ENCODE measurements around the gene AMPH.
A peak's percentile ranks its signal among the peaks of the same experiment; 100 is the strongest.

The AMPH gene

DNA sequence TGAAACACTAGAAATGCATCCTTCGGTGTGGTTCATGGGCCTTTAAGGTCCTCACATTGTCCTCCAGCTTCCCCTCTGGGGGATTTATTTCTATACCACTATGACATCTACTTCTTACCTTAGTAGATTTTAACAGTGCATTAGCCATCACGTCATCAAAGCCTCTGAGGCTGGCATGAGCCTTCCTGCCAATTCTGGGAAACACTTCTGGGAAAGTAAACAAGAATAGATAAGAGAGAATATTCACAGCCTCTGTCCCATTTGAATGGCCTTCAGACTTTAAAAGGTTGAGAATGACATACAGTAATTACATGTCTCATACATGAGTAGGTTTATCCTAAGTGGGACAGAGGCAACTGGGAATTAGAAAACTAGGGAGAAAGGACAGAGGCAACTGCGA lies 89.7 kb downstream of the AMPH start:
- no peak for DNase-seq

DNA sequence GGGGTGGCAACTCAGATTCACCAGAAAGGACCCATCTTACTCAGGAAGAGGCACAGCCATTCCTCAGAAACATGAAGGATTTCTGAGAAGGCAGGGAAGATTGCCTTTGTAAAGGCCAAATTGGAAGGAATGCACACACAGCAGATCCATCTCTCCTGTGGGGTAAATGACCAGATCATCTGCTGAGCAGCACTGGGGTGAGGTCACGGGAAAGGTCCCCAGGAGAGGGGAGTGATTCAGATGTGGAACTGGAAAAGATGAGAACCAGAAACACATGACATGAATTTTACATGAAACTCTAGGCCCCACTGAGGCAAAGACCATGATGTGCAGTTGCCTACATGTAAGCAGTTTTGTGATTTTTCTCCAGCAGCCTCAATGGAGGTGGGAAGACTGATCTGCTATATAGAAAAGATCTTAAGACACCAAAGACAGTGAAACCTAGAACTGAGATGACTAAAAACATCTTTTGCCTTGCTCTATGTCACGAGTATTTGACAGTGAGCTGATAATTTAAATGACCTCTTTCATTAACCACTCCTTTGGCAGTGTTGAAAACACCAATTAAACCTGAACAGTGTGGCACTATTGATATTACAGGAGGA lies 91.6 kb downstream of the AMPH start:
- no peak for DNase-seq

DNA sequence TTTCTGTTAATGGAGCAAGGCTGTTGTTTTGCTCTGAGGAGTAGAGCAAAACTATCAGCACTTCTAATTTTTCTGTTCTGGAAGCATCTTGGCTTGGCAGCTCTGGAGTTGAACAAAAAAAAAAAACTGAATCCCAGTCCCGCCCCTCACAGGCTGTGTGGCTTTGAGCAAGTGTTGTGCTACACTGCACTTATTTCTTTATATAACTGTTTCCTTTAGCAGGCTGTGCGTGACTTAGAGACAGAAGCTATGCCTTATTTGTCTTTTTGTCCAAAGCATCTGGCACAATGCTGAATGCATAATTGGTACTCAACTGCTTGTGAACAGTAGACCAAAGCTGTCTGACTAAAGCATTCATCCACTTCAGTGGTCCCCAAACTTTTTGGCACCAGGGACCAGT lies 96.1 kb downstream of the AMPH start:
- DNase-seq: no peak

DNA sequence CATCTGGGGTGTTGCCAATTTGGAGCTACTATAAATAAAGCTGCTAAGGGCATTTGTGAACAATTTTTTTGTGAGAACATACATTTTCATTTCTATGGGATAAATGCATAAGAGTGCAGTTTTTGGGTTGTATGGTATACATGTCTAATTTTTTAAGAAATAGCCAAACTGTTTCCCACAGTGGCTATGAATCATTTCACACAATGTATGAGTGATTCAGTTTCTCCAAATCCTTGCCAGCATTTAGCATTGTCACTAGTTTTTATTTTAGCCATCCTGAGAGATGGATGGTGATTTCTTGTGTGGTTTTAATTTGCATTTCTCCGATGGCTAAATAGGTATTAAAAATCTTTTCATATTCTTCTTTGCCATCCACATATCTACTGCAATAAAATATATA lies 105.3 kb downstream of the AMPH start:
- no peak for DNase-seq

DNA sequence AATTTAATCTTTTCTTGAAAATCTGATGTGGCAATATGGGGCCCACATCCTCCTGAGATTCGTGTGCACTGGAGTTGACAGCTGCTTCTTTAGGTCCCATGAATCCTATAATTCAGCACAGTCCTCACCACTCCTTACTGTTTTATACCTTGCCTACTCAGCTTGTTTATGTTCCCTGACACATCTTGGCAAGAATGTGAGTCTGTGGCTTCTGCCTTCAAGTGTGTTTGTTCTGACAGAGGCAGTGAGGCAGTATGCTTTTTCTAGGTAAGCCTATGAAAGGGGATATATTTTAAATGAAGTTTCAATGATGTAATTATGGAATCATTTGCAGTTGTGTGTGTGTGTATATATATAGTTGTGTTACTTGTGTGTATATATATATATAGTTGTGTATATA lies 106.4 kb downstream of the AMPH start:
- no peak for DNase-seq

DNA sequence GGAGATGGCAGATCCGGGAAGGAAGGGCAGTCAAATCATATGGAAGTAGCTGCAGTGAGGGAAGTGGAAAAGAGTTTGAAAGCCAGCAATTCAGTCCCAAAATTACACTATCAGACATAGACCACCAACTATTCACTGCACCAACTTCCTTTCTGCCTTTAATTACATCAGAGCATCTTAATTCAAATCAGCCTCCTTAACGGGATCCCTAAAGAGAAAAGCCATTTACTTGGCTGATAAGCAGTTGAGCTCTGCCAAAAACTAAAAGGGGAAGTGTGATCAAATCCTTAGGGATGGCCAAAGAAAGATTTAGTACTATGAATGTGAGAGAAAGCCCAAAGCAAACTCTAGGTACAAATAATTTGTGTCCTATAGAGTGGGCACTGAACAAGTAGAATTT lies 110.4 kb downstream of the AMPH start:
- DNase-seq: no peak

DNA sequence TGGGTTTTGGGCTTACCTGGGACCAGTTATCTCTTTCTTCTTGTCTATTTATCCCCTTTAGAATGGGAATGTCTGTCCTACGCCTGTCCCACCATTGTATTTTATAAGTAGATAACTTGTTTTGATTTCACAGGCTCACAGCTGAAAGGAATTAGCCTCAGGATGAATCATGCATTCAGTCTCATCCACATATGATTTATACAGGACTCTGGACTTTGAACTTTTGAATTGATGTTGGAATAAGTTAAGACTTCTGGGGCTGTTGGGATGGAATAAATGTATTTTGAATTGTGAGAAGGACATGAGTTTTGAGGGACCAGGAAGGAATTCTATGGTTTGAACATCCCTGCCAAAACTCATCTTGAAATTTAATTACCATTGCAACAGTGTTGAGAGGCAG lies 112.6 kb downstream of the AMPH start:
- no peak for DNase-seq

DNA sequence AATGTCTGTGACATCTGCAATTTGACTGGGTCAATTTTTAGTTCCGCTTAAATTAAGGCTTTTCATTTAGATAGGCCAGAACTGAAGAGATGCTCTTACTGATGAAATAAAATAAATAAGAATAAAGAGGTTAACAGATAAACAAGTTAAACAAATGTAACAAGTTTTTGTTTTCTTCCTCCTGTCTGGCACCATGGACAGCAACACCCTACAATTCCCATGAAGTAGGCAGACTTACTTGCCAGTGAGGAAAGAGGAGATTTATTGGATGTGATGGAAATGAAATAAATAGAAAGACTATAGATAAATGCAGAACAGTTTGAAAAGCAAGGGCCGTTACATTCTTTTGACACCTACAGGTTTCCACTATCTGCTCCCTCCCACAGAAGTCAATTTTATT lies 118.5 kb downstream of the AMPH start:
- no peak for DNase-seq

DNA sequence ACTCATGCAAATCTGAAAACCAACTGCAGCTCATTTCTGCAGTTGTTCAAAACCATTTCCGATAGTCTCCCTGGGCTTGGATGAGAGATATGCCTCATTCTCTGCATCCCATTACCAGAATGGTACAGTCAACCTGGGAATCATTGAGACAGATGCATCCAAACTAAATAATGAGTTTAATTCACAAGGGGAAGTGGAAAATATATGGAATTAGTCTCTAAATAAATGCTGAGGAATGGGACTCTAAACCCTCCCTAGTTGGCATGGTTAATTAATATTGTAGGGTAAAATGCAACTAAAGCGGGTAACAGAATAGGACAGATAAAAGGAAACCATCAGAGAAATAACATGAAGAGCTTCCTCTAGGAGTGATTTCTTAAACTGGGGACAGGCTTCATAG lies 118.9 kb downstream of the AMPH start:
- no peak for DNase-seq

DNA sequence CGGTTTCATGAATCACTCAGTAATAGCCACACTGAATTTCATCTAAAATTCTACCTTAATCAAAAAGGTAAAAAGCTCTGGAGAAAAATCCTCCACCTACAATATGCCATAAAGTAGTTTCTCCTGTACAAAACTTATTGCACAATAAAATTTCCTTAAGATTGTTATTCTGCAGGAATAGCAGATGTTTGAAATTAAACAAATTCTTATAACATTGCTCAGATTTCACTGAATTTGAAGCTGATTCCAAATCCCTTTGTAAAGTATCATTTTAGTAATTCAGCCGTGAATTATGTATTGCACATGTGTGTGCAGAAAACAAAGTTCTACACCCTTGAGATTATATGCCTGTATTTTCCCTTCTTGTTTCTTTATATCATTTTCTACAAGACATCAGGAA lies 123.8 kb downstream of the AMPH start:
- no peak for DNase-seq

DNA sequence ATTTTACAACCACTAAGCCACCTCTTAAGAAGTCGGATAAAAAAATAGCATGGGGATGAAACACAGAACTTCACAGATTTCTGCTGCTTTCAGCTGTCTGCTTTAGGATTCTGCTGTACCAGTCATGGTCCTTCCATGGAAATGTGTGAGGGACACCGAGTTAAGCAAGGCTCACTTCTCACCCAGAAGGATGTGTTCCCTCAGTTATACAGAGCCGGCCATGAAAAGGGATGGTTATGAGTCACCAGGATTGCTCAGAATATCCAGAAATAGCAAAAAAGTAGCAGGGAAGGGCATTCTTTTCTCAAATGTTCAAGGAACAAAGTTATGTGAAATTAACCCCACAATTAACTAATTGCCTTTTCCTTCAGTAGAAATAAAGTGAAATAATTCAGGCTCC lies 124.4 kb downstream of the AMPH start:
- no peak for DNase-seq

DNA sequence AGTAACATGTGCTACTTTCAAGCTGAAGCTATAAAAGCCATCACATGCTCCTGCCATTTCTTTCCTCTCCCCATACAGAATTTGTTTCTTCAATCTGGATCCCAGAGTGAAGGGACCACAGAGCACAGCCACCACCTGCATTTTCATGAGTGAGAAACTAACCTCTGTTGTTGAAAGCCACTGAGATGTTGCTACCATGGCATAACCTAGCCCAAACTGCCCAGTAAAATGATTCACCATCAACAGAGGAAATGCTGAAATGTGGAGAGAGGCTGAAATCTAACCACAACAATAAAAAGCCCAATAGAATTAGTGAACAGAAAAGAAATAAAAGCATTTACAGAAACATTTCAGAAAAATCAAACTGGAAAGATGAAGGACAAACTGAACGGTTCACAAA lies 125.2 kb downstream of the AMPH start:
- DNase-seq: no peak

DNA sequence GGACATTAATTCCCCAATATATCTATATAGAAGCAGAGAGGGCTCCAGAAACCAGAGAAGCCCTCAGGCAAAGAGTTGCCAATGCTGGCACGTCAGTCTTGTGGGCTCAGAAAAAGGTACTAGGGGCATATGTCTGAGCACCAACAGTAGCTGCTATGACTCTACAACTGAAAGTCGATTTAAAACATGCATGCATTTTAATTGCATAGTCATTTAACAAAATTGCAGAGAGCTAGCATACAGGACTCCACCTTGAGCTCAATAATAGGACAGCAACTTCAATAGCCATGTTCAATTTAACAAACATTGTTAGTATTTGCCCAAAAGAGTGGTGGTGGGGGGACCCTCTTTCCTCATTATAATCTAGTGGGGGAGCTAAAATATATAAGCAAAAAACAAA lies 126.5 kb downstream of the AMPH start:
- no peak for DNase-seq

DNA sequence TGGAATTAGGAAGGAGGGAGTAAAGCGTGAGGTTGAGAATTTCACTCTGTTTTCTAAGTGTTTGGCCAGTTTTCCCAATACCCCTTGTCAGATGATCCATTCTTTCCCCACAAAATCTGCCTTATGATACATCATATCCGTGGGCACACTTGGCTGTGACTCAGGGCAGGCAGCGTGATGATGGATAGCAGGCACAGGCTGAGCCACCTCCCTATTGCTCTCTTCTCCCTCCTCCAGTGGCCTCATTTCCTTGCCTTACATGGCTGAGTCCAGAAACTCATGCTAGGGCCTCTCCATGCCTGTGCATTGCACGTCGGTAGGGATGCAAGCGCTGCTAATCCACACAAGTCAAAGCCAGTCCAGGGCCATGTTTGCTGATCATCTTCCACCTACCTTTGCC lies 128.3 kb downstream of the AMPH start:
- DNase-seq: no peak

DNA sequence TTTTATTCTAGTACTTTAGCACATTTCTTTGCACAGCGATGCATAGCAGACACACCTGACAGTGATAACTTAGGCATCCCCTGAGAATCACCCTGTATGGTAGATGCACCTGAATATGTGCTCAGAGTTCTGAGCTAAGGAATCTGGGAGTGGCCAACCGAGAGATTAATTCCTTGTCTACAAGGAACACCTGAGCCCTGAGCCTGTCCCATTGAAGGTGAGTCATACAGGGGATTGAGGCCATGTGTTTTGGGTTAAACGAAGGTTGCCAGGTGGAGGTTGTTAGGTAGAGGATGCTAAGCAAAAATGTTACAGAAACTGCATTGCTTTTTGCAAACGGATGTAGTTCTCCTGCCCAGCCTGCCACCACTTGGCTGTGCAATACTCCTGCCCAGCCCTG lies 128.9 kb downstream of the AMPH start:
- no peak for DNase-seq

DNA sequence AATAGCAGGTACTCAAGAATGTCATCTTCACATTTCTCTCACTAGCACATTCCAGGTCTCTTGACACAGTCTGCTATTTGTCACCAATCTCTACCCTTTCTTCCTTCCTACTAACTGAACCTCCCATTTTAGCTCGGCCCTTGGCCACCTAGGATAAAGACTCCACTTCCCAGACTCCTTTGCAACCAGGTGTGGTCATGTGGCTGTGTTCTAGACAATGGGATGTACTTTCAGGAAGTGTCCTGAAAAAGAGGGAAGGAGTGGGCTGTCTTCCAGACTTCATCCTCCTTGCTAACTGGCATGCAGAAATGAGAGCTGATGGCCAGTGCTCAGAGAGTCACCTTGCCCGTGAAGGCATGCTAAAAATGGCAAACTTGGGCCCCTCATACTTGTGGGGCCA lies 139.2 kb downstream of the AMPH start:
- no peak for DNase-seq

DNA sequence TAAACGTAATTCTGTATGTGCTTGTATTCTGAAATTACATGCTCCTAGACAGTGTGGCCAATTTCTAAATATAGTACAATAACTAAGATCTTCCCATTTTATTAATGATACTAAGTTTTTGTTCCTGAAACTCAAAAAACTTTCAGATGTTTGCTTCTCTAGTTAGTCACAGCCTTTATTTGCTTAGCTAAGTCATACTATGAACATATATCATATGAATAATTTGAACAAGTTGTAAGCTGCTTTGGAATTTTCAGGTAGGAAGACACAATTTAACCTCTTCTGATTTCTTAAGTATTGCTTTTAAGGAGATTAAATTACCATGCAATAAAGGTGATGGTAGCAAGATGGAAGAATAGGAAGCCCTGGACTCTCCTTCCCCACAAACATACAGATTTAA lies 148.7 kb downstream of the AMPH start:
- no peak for DNase-seq

DNA sequence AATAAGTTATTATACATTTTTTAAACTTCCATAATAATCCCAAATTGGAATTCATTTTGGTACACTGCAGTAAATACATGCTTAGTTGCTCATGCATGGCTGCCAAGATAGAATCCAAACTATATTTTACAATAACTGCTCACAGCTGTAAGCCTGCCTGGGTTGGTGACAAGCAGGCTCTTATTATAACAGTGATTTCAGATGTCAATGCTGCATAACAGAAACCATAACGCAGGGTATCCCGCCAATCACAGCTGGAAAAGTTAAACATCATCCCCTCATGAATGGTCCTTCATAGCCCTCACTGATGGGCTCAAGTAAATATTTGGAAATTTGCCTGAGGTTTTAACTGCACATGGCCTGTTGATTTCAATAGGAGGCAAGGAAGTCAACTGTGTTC lies 149.8 kb downstream of the AMPH start:
- peak; percentile 38 for DNase-seq

DNA sequence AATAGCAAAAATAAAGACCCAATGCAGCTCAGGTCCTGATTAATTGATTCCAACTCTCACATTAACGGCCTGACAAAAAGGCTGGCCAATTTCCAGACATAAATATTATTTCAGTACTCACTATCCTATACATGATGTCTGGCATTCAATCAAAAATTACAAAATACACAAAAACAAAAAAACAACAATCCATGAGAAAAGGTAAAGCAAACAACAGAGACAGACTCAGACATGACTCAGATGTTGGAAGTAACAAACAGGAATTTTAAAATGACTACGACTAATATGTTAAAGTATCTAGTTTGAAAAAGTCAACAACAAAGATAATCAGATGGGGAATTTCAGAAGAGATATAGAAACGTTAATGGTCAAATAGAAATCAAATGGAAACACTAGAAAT lies 152.8 kb downstream of the AMPH start:
- no peak for DNase-seq

DNA sequence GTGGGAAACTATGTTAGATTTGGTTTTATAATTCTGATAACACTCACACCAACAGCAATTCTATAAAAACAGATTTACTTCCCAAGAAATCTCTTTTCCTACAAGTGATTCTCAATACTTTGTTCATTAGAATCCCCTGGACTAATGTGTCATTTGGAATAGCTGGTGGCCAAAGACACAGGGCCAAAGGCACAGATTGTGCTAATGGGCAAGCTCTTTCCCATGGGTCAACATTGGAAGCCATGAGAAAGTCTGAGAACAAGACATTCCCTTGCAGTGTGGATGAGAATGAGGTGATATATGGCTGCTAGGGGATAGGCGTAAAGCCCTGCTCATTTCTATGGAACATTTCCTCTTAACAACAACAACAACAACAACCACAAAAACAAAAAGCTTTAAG lies 153.8 kb downstream of the AMPH start:
- no peak for DNase-seq

DNA sequence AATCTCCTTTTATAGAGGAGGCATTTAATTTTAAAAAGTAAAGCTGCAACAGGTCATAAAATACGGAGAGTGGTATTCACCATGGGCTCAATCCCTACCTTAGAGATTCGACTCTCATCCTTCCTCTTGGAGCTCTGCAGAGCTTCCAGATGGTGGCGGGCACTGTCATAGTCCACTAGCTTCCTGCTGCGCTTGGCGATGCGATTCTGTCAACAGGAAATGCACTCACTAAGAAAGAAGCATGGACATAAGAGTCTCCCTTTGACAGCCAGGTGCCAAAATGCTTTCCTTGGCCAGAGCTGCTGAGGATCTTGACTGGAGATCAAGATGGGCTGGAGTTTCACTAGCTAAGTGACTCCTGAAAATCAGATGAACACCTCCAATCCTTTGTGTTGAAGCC lies 154.4 kb downstream of the AMPH start:
- no peak for DNase-seq

DNA sequence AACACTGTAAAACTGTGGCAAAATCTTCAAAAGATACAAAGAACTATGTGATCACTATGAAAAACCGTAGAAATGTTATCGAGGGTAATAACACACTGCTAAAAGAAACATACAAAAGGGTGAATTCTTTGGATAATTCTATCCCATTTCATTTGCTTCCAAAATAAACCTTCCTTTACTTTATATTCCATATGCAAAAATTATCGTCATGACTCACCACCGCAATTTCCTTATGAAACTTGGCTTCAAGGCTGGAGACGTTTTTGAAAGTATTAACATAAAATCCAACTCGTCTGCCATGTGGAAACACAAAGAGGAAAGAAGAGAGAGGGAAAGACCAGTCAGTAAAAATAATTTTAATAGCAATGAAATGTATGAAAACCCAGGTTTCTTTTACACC lies 165.2 kb downstream of the AMPH start:
- DNase-seq: no peak

DNA sequence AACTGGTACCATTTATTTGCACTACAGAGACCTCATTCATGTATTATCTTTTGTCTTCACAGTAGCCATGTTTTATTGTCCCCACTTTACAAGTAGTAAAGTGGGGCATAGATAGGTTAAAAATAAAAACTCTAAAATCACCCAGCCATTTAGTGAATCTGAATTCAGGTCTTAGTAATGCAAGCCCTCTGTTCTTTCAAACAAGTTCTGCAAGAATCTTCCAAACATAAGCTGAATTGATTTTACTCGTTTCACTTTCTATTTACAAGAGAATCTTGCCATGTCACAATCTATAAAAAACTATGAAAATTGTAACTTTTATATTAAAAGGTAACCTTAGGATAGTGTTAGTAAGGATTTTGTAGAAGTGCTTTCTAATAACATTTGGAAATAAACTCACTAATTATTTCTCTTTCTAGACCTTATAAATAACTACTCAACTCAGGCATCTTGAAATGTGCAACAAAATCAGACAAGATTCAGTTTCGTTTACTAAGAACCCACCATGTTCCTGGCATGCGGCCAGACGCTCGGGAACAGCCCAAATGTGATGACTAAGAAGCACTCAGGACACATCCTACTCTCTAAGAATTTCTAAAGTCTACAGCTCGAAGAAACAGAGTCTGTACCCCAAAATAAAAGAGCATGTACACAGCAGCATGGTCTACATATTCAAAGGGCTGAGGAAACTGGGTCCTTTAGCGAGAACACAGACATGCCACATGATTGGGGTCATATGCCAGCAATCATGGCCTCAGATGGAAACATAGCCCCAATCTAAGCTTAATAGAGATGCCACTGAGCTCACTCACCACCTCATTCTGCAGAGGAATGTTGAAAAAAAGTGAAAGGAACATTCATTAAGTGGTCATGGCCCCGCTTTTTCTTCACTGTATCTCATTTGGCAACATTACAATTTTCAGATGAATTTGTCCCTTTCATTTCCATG lies 167.6 kb downstream of the AMPH start:
- no peak for DNase-seq

DNA sequence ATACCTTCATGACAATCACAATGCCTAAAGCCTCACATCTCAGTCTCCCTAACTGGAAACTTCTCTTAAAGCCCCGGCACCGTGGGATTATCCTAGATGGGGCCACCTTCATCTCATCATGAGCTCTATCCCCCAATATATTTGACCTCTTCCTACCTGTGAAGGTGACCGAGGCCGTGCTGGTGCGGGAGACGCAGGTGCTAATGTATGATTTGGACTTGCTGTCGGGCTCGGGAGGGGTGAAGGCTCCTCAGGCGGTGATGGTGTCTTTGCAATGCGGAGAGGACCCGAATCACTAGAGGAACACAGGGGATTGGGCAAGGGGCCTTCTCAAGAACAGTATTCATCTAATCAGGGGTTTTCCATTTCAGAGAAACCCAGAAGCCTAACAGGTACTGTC lies 168.4 kb downstream of the AMPH start:
- DNase-seq: no peak

DNA sequence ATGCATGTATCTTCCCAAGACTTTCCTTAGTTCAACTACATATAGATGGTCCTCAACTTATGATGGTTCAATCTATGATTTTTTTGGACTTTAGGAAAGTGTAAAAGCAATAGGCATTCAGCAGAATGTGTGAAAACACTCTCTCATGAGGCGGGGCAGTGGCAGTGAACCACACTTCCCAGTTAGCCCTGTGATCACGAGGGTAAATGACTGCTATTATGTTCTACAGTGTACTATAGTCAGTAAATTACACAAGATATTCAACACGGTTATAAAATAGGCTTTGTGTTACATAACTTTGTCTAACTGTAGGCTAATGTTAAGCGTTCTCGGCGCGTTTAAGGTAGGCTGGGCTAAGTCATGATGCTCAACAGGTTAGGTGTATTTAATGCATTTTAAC lies 169.3 kb downstream of the AMPH start:
- DNase-seq: no peak
